ENCODE results near the gene CPEB4. TPM values are rescaled to one million over a fixed set of nuclear protein-coding genes. Genes with fewer than 3 reads are reported as not detected.

The CPEB4 gene
- total and polyA plus RNA-seq, 2 of the 4 experiments (the other 2 are of a cell fraction) = 7.8 to 22.6 TPM

DNA sequence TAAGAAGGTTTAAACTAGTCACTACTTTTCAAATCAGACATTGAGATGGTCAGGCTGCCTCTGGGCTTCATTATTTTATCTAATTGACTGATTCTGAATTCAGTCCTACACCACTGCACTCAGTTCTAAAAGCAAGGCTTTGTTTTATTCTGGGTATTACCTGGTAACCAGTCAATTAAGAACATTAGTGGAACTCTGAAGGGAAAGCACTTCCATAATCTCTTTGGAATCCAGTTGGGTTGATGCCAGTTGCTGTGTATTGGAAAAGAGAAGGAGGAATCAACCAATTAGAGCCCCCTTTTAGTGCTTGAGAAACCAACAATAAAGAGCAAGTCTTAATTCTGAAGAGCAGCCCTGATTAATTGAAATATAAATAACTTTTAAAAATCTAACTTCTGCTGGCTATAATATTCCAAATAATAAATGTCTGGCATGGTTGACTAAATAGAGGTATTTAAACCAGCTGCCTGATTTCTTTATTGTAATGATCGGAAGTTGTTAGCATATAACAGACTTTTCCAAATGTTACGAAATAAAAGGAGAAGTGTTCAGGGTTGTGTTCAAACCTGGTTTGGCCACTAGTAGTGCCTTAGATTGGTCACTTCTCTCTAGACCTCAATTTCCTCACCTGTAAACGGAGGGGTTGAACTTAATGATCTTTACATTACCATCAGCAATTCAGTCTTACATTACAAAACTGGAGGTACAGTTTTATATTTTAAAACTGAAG, 32.0 kb downstream of the CPEB4 start:
- Histone ChIP-seq H2BK15ac (ENCODE audit: low read depth, low read length) (no peak overlapping the region), H3K14ac (replicated peaks; ENCODE audit: low read depth, low read length) (no peak overlapping the region), H2AK9ac (replicated peaks; ENCODE audit: low read depth, low read length, poor library complexity) (no peak overlapping the region), H2BK5ac (ENCODE audit: low read depth, low read length, poor library complexity, severe bottlenecking) (peak overlapping the region; percentile 31), H2AFZ (replicated peaks; ENCODE audit: low read length, poor library complexity) (no peak overlapping the region), H3K27ac (ENCODE audit: insufficient read depth, low read length) (no peak overlapping the region), H3K9ac (ENCODE audit: low read depth, low read length) (no peak overlapping the region), H3K4me3 (ENCODE audit: insufficient read depth, low read depth, low read length) (no peak overlapping the region), H2BK120ac (ENCODE audit: low read depth, low read length) (no peak overlapping the region), H2BK20ac (ENCODE audit: low read depth, low read length) (no peak overlapping the region; the same call in 1 of the 2 replicates), H3K23ac (ENCODE audit: low read depth, low read length) (0 out of 2 replicates have a peak overlapping the region, but pooled peaks have one; percentile 16), H3K9me3 (ENCODE audit: control insufficient read depth, insufficient read depth, low read length) (no peaks in the 10 kb centered on the region), H3K27me3 (ENCODE audit: control insufficient read depth, insufficient read depth, low read length) (no peaks in the 10 kb centered on the region), H4K8ac (ENCODE audit: low read depth in 2 of 2, low read length in 2 of 2) (no peak overlapping the region), H3K18ac (ENCODE audit: low read depth, low read length) (no peak overlapping the region), H3K36me3 (ENCODE audit: control insufficient read depth, insufficient read depth, low read length) (peaks cover 2% of the 10 kb centered on the region; the same call in 1 of the 2 replicates), H2AK5ac (ENCODE audit: low read depth, low read length) (no peak overlapping the region), H3K79me1 (ENCODE audit: low read depth in 1 of 2, low read length in 2 of 2) (peaks cover 15 to 40% of the 10 kb centered on the region in 2 experiments), H4K20me1 (ENCODE audit: insufficient read depth, low read length) (no peaks in the 10 kb centered on the region), H3K9me1 (ENCODE audit: insufficient read depth, low read length) (peaks cover 7% of the 10 kb centered on the region; the same call in 1 of the 2 replicates), H4K5ac (ENCODE audit: low read depth, low read length) (no peak overlapping the region), H3K4me2 (ENCODE audit: low read depth, low read length) (no peak overlapping the region), H3K4me1 (ENCODE audit: control insufficient read depth, insufficient read depth, low read length) (peaks cover 9% of the 10 kb centered on the region; the same call in 1 of the 2 replicates), H4K91ac (ENCODE audit: insufficient read depth, low read depth, low read length) (no peak overlapping the region), H3K56ac (ENCODE audit: extremely low read depth, insufficient read depth, low read length) (no peak overlapping the region), H3K4ac (ENCODE audit: low read depth, low read length) (no peak overlapping the region; the same call in 1 of the 2 replicates)
- POLR2A ChIA-PET (ENCODE audit: unreplicated experiment) = no interaction called here
- DNase-seq = peak; percentile 16
- intact Hi-C loops (cut with micrococcal nuclease) (no loop called here), dilution Hi-C loops (cut with HindIII; ENCODE audit: low sequenced_read_pairs, unreplicated experiment) (no loop called here), in situ Hi-C loops (cut with MboI; ENCODE audit: low sequenced_read_pairs) (no loop called here)
- CTCF ChIA-PET = no interaction called here
- no peak for ATAC-seq (ENCODE audit: low read depth)
- no TSS peak for BruUV-seq (replicated peaks)
- TF ChIP-seq CEBPB (IDR thresholded peaks at IDR 0.05; ENCODE audit: low read depth, low read length) (peak; percentile 63), POLR2A (IDR thresholded peaks at IDR 0.05; ENCODE audit: low read depth, low read length) (no peak)
- WGBS, 2 experiments (ENCODE audit: extremely low coverage in 2 of 2, insufficient read length in 1 of 2) = no CpG with 5 or more reads among the region's 3 CpGs

All from IMR-90 (cell line).